IMR-90 (cell line): ENCODE measurements around the gene DAB1. TPM values are rescaled to one million over a fixed set of nuclear protein-coding genes. Genes with fewer than 3 reads are reported as not detected.

ENCODE experiments used
- ATAC-seq: fragments of 200-7000 bp; cut with Tn5 transposase; 2 replicates; pipeline ENCODE4 v1.9.1; 2020; ENCODE audit warnings: low read depth, mild to moderate bottlenecking, moderate library complexity
- BruUV-seq: library from RNA; stranded (reverse); fragments of 400-500 nt; replicated peaks from 2 replicates; lab custom pipeline; 2021; lab: Mats Ljungman, UMichigan
- CTCF ChIA-PET: fragments of 300-600 bp; formaldehyde crosslinking; extraction: SDS; loops from one replicate; lab custom pipeline; 2021; ENCODE audit warnings: antibody characterized with exemption; lab: Yijun Ruan, JAX
- POLR2A ChIA-PET: fragments of 300-600 bp; sonication (Branson Sonifier 250); formaldehyde crosslinking; loops from one replicate; lab custom pipeline; 2022; ENCODE audit warnings: antibody characterized with exemption; ENCODE audit not compliant: unreplicated experiment; lab: Charles Lee
- DNase-seq: peaks from one replicate; pipeline ENCODE4 v3.0.0; 2013
- H2AFZ ChIP-seq: replicated peaks from 2 replicates; pipeline ENCODE3; 2013; ENCODE audit warnings: low read length, mild to moderate bottlenecking; ENCODE audit not compliant: poor library complexity
- H2AK5ac ChIP-seq: 2 replicates; pipeline ENCODE4 v1.6.1; 2013; ENCODE audit warnings: low read depth, low read length, inconsistent platforms
- H2AK9ac ChIP-seq: replicated peaks from 2 replicates; pipeline ENCODE3; 2013; ENCODE audit warnings: mild to moderate bottlenecking, low read depth, low read length, moderate library complexity; ENCODE audit not compliant: poor library complexity
- H2BK120ac ChIP-seq: 2 replicates; pipeline ENCODE4 v1.6.1; 2013; ENCODE audit warnings: low read depth, low read length, inconsistent platforms
- H2BK15ac ChIP-seq: 3 replicates; pipeline ENCODE4 v1.6.1; 2013; ENCODE audit warnings: low read depth, low read length, inconsistent platforms
- H2BK20ac ChIP-seq: 2 replicates; pipeline ENCODE4 v1.6.1; 2013; ENCODE audit warnings: low read depth, mild to moderate bottlenecking, inconsistent platforms, low read length, moderate library complexity
- H2BK5ac ChIP-seq: 2 replicates; pipeline ENCODE4 v1.6.1; 2013; ENCODE audit warnings: mild to moderate bottlenecking, low read depth, low read length, inconsistent platforms; ENCODE audit not compliant: poor library complexity, severe bottlenecking
- H3K14ac ChIP-seq: replicated peaks from 2 replicates; pipeline ENCODE4 v1.6.1; 2013; ENCODE audit warnings: low read depth, low read length, inconsistent platforms
- H3K18ac ChIP-seq: 2 replicates; pipeline ENCODE4 v1.6.1; 2013; ENCODE audit warnings: low read depth, low read length, control low read depth
- H3K23ac ChIP-seq: 2 replicates; pipeline ENCODE4 v1.6.1; 2013; ENCODE audit warnings: low read depth, low read length, inconsistent platforms
- H3K27ac ChIP-seq: 2 replicates; pipeline ENCODE4 v1.5.1; 2013; ENCODE audit warnings: mild to moderate bottlenecking, control low read depth, low read length; ENCODE audit not compliant: insufficient read depth
- H3K27me3 ChIP-seq: 2 replicates; pipeline ENCODE4 v1.6.1; 2013; ENCODE audit warnings: low read length; ENCODE audit not compliant: control insufficient read depth, insufficient read depth
- H3K36me3 ChIP-seq: 2 replicates; pipeline ENCODE4 v1.6.1; 2013; ENCODE audit warnings: low read length, mixed read lengths; ENCODE audit not compliant: control insufficient read depth, insufficient read depth
- H3K4ac ChIP-seq: 2 replicates; pipeline ENCODE4 v1.6.1; 2013; ENCODE audit warnings: low read depth, low read length, inconsistent platforms
- H3K4me1 ChIP-seq: 2 replicates; pipeline ENCODE4 v1.6.1; 2013; ENCODE audit warnings: low read length, mixed read lengths; ENCODE audit not compliant: control insufficient read depth, insufficient read depth
- H3K4me2 ChIP-seq: 2 replicates; pipeline ENCODE4 v1.6.1; 2013; ENCODE audit warnings: low read depth, mild to moderate bottlenecking, control low read depth, low read length, moderate library complexity
- H3K4me3 ChIP-seq: 2 replicates; pipeline ENCODE4 v1.5.1; 2013; ENCODE audit warnings: low read depth, mild to moderate bottlenecking, control low read depth, low read length, moderate library complexity; ENCODE audit not compliant: insufficient read depth
- H3K56ac ChIP-seq: 2 replicates; pipeline ENCODE4 v1.6.1; 2013; ENCODE audit warnings: low read length, inconsistent platforms; ENCODE audit not compliant: insufficient read depth; ENCODE audit errors: extremely low read depth
- H3K79me1 ChIP-seq, 2 experiments: 2 replicates each; pipeline ENCODE4 v1.6.1; 2013; ENCODE audit warnings: low read length in 2 of 2, inconsistent platforms in 1 of 2, low read depth in 1 of 2
- H3K9ac ChIP-seq: 2 replicates; pipeline ENCODE4 v1.6.1; 2013; ENCODE audit warnings: low read depth, low read length, control low read depth
- H3K9me1 ChIP-seq: 2 replicates; pipeline ENCODE4 v1.6.1; 2013; ENCODE audit warnings: low read length, inconsistent platforms; ENCODE audit not compliant: insufficient read depth
- H3K9me3 ChIP-seq: 2 replicates; pipeline ENCODE4 v1.6.1; 2013; ENCODE audit warnings: low read length; ENCODE audit not compliant: control insufficient read depth, insufficient read depth
- H4K20me1 ChIP-seq: 2 replicates; pipeline ENCODE4 v1.6.1; 2013; ENCODE audit warnings: low read length, inconsistent platforms; ENCODE audit not compliant: insufficient read depth
- H4K5ac ChIP-seq: 2 replicates; pipeline ENCODE4 v1.6.1; 2013; ENCODE audit warnings: mild to moderate bottlenecking, low read depth, low read length, control low read depth
- H4K8ac ChIP-seq, 2 experiments: 2 replicates each; pipeline ENCODE4 v1.6.1; 2013; ENCODE audit warnings: low read depth in 2 of 2, low read length in 2 of 2, control low read depth in 1 of 2, inconsistent platforms in 1 of 2
- H4K91ac ChIP-seq: 2 replicates; pipeline ENCODE4 v1.6.1; 2013; ENCODE audit warnings: low read depth, low read length, inconsistent platforms; ENCODE audit not compliant: insufficient read depth
- BHLHE40 ChIP-seq: fragments of 150-350 bp; IDR thresholded peaks from 2 replicates; pipeline ENCODE4 v1.6.1; 2016; ENCODE audit warnings: mild to moderate bottlenecking, low read depth, low read length
- CEBPB ChIP-seq: IDR thresholded peaks from 2 replicates; pipeline ENCODE4 v1.6.1; 2012; ENCODE audit warnings: low read depth, low read length, improper control_type of control experiment
- CHD1 ChIP-seq: IDR thresholded peaks from 2 replicates; pipeline ENCODE4 v1.6.1; 2012; ENCODE audit warnings: low read depth, low read length, improper control_type of control experiment
- CTCF ChIP-seq: conservative IDR thresholded peaks from 2 replicates; pipeline ENCODE4 v1.5.1; 2012; ENCODE audit warnings: mild to moderate bottlenecking, low read depth, low read length, improper control_type of control experiment
- ELK1 ChIP-seq: fragments of 150-350 bp; IDR thresholded peaks from 2 replicates; pipeline ENCODE4 v1.6.1; 2016; ENCODE audit warnings: low read depth, mild to moderate bottlenecking, low read length, moderate library complexity, borderline replicate concordance
- FOS ChIP-seq: fragments of 150-350 bp; IDR thresholded peaks from 2 replicates; pipeline ENCODE4 v1.6.1; 2016; ENCODE audit warnings: low read depth, low read length
- MAFK ChIP-seq: IDR thresholded peaks from 2 replicates; pipeline ENCODE4 v1.6.1; 2012; ENCODE audit warnings: low read depth, low read length, improper control_type of control experiment
- MAZ ChIP-seq: IDR thresholded peaks from 2 replicates; pipeline ENCODE4 v1.6.1; 2012; ENCODE audit warnings: low read depth, mild to moderate bottlenecking, low read length, improper control_type of control experiment, moderate library complexity, borderline replicate concordance
- MXI1 ChIP-seq: IDR thresholded peaks from 2 replicates; pipeline ENCODE4 v1.6.1; 2012; ENCODE audit warnings: low read depth, mild to moderate bottlenecking, low read length, moderate library complexity, borderline replicate concordance
- NFE2L2 ChIP-seq: fragments of 150-350 bp; IDR thresholded peaks from 2 replicates; pipeline ENCODE4 v1.6.1; 2016; ENCODE audit warnings: low read depth, mild to moderate bottlenecking, low read length
- POLR2A ChIP-seq: IDR thresholded peaks from 2 replicates; pipeline ENCODE4 v1.6.1; 2012; ENCODE audit warnings: mild to moderate bottlenecking, low read depth, low read length
- RAD21 ChIP-seq: IDR thresholded peaks from 2 replicates; pipeline ENCODE4 v1.6.1; 2012; ENCODE audit warnings: low read length, improper control_type of control experiment
- RCOR1 ChIP-seq: IDR thresholded peaks from 2 replicates; pipeline ENCODE4 v1.6.1; 2012; ENCODE audit warnings: mild to moderate bottlenecking, low read length, improper control_type of control experiment; ENCODE audit not compliant: insufficient replicate concordance
- RFX5 ChIP-seq: IDR thresholded peaks from 2 replicates; pipeline ENCODE4 v1.8.0; 2012; ENCODE audit warnings: low read depth, mild to moderate bottlenecking, low read length, moderate library complexity
- SMC3 ChIP-seq: fragments of 150-350 bp; IDR thresholded peaks from 2 replicates; pipeline ENCODE4 v1.6.1; 2016; ENCODE audit warnings: low read depth, mild to moderate bottlenecking, antibody characterized with exemption, low read length, moderate library complexity
- USF2 ChIP-seq: fragments of 150-350 bp; IDR thresholded peaks from 2 replicates; pipeline ENCODE4 v1.6.1; 2017; ENCODE audit warnings: mild to moderate bottlenecking, antibody characterized with exemption, low read length, low read depth
- WGBS, 2 experiments: methylation state at CpG; one replicate each; pipeline versions ENCODE4 v1.1.5 to v1.1.7; 2013; ENCODE audit warnings: missing lambda C conversion rate in 2 of 2; ENCODE audit not compliant: insufficient read length in 1 of 2; ENCODE audit errors: extremely low coverage in 2 of 2; 5-methylcytosine and 5-hydroxymethylcytosine counted together
- dilution Hi-C: fragments of 300-500 bp; cut with HindIII; formaldehyde crosslinking; loops from one replicate; pipeline ENCODE4 v1.14.3; 2018; ENCODE audit warnings: low sequenced_read_pairs; ENCODE audit not compliant: unreplicated experiment
- in situ Hi-C: fragments of 300-500 bp; cut with MboI; formaldehyde crosslinking; loops from 3 replicates; pipeline ENCODE4 v1.14.3; 2019; ENCODE audit warnings: low sequenced_read_pairs, inconsistent platforms, mixed read lengths
- intact Hi-C: fragments of 100-400 bp; cut with micrococcal nuclease; formaldehyde crosslinking; loops from 2 replicates; pipeline ENCODE4 v1.10.0; 2022
- polyA plus RNA-seq, 3 experiments: library from polyadenylated mRNA; depleted of rRNA; stranded (reverse); fragments of >200 nt; gene quantifications; 2 replicates each; pipeline ENCODE4 v1.2.3, GENCODE V29; 2012; ENCODE audit warnings: low replicate concordance in 1 of 3
- total RNA-seq: library from RNA; depleted of rRNA; stranded (reverse); fragments of >200 nt; gene quantifications from 2 replicates; pipeline ENCODE4 v1.2.3, GENCODE V29; 2012

DAB1 gene
- total and polyA plus RNA-seq, 2 of the 4 experiments (the other 2 are of a cell fraction) = 0.18 to 0.41 TPM

DNA sequence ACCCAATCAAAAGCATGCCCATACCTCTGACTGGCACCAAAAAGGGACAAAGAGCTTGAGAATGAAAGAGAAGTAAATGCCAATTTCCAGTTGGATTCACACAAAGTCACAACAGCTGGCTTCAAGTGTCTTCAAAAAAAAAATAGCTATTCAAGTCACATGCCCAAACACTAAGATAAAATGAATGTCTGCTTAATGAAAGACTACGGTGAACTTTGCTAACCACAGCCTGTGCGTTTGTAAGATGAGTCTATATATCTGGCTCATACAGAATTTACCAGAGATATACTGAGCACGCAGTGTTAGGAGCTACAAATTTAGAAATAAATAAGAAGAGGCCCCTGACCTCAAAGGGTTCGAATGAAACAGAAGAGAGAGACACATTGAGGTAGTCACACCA, 73.2 kb downstream of the DAB1 start:
- H3K36me3 ChIP-seq = no peaks in the 10 kb centered on the region
- no CpG with 5 or more reads among the region's 4 CpGs for WGBS, 2 experiments
- no peak overlapping the region for H3K4me3 ChIP-seq
- intact Hi-C loops = no loop called here
- H2AFZ ChIP-seq = no peak overlapping the region
- H3K79me1 ChIP-seq = no peaks in the 10 kb centered on the region
- peak; percentile 64 for ATAC-seq
- H4K91ac ChIP-seq = no peak overlapping the region
- no peak overlapping the region for H3K4me2 ChIP-seq
- H2AK5ac ChIP-seq = no peak overlapping the region
- no peaks in the 10 kb centered on the region for H3K27me3 ChIP-seq
- peaks cover 7% of the 10 kb centered on the region; the same call in 1 of the 2 replicates for H3K9me1 ChIP-seq
- H3K23ac ChIP-seq = no peak overlapping the region
- H3K14ac ChIP-seq = no peak overlapping the region
- peak; percentile 51 for DNase-seq
- ChIA-PET POLR2A (no interaction called here), CTCF (no interaction called here)
- TF ChIP-seq MAZ (no peak), USF2 (peak; percentile 52; the same call in 1 of the 2 replicates), CTCF (no peak), RAD21 (no peak), ELK1 (no peak), MXI1 (no peak), POLR2A (no peak), MAFK (no peak), CEBPB (no peak), RFX5 (no peak), CHD1 (no peak), FOS (no peak), RCOR1 (no peak), NFE2L2 (no peak), SMC3 (no peak), BHLHE40 (peak; percentile 50; the same call in 1 of the 2 replicates)
- H3K18ac ChIP-seq = no peak overlapping the region
- peaks cover 8% of the 10 kb centered on the region; the same call in 1 of the 2 replicates for H3K4me1 ChIP-seq
- no peak overlapping the region for H4K8ac ChIP-seq
- H2BK20ac ChIP-seq = no peak overlapping the region
- no peak overlapping the region for H2BK15ac ChIP-seq
- H3K9me3 ChIP-seq = no peaks in the 10 kb centered on the region
- H3K4ac ChIP-seq = peak overlapping the region; percentile 15; the same call in 1 of the 2 replicates
- H4K5ac ChIP-seq = no peak overlapping the region
- peak overlapping the region; percentile 29; the same call in 1 of the 2 replicates for H3K27ac ChIP-seq
- no peak overlapping the region for H2BK5ac ChIP-seq
- BruUV-seq = no TSS peak
- H3K9ac ChIP-seq = no peak overlapping the region
- H2BK120ac ChIP-seq = no peak overlapping the region
- H3K56ac ChIP-seq = no peak overlapping the region
- no peak overlapping the region for H2AK9ac ChIP-seq
- no peaks in the 10 kb centered on the region for H4K20me1 ChIP-seq
- dilution Hi-C loops = no loop called here
- in situ Hi-C loops = no loop called here
